ENCODE results near the gene PLEKHA4.

DNA sequence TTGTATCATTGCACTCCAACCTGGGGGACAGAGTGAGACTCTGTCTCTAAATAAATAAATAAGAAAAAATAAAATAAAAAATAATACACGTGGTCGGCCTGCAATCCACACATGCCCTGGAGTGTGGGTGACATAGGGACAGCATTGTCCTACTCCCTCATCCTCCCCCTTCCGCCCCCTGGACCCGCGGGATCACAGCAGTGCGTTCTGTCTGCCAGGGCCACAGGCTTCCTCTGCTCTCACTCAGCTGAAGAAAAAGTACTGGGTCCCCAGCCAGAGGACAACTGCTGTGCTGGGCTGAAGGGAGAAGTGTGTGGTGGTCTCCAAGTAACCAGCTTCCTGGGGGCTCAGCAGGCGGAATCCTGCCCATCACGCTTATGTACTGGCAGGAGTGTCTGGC lies 63.9 kb downstream of the PLEKHA4 start:
- TF ChIP-seq, protein P1, sequence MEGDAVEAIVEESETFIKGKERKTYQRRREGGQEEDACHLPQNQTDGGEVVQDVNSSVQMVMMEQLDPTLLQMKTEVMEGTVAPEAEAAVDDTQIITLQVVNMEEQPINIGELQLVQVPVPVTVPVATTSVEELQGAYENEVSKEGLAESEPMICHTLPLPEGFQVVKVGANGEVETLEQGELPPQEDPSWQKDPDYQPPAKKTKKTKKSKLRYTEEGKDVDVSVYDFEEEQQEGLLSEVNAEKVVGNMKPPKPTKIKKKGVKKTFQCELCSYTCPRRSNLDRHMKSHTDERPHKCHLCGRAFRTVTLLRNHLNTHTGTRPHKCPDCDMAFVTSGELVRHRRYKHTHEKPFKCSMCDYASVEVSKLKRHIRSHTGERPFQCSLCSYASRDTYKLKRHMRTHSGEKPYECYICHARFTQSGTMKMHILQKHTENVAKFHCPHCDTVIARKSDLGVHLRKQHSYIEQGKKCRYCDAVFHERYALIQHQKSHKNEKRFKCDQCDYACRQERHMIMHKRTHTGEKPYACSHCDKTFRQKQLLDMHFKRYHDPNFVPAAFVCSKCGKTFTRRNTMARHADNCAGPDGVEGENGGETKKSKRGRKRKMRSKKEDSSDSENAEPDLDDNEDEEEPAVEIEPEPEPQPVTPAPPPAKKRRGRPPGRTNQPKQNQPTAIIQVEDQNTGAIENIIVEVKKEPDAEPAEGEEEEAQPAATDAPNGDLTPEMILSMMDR (IDR thresholded peaks at IDR 0.05) = no peak
- TF ChIP-seq POLR2AphosphoS5 (IDR thresholded peaks at IDR 0.05; ENCODE audit: low read depth, low read length) = no peak
